Measurements from ENCODE around the gene ATP2A1.

GRCh38 chr16:28874406-28874805 lies 3.9 kb upstream of the ATP2A1 start:
- TF ChIP-seq EZH2 (IDR thresholded peaks at IDR 0.05; ENCODE audit: insufficient read depth, poor library complexity, severe bottlenecking) (no peak), EZH2phosphoT487 (IDR thresholded peaks at IDR 0.05; ENCODE audit: insufficient read depth, low read depth) (no peak)

Data from GM23248 (cell line).